Stimulated activated CD4-positive, alpha-beta T cell treated with anti-CD3 and anti-CD28 coated beads, Interleukin-15, amount 100 ng/mL, for 24 hours (primary cell): ENCODE measurements around the gene SPACA9.

Experiments
- DNase-seq: peaks from one replicate; pipeline ENCODE4 v3.0.0-alpha.2; 2020

Gene SPACA9

DNA sequence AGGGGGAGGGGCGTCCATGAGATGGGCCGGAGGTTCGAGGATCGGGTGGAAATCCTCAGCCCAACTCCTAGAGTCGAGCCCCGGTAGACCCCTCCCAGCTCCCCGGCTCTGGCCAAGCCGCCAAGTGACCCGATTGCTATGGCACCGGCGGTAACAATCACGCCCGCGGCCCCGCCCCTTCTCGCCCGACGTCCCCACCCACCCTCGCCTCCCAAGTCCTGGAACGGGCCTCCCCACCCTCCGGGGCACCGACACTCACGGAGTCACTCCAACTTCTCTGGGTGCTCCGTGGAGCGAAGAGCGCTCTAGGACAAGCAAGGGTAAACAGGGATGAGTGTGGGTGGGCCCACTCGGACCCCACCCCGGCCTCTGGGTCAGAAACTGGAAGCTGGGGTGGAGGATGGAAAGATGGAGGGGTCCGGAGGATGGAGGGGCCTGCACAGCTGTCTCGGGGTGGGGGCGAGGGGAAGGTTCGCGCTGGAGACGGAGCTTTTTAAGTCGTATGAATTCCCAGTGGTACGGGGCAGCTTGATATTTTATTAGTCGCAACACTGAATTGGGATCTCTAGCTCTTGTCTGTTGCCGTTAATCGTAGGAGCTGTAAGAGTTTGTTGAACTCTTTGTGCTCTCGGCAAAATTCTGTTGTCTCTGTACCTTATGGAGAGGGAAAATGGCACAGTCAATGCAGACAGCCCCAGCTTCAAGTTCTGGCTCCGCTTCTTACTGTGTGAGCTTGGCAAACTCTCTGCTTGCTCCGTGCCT lies at the start of gene SPACA9:
SPACA9 (plus strand) TSS at position 204 of the 762 bp plus-strand sequence. CDS start 5,050 bp downstream, outside the sequence.
- peak; percentile 63 for DNase-seq

DNA sequence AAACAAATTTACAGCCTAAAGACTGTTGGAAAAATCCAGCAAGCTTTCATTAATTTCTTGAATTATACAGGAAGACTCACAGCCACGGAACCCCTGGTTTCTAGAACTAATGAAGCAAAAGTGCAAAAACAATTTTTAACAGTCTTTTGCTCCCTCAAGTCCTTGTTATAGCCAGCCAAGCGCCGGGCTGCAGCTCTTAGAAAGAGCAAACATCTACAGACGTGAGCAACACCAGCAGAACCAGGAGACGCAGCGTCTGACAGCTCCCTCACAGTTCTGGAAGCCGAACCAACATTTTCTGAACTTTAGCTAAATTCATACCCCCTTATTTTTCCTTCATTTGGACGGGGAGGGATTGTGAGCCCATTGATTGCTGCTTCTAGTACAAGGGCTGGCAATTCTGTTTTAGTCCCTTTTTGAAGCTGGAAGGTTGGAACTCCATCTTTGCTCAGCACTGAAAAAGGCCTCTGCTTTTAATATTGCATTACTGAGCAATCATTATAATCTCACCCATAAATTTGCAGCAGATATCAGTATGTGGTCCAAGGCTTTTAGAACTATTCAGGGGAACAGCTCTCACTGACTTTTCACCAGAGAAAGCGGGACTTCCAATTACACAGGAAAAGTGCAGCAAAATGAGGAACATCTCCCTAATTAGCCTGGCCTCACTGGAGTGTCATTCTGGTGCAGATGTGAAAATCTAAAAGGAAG lies 46.4 kb upstream of the SPACA9 start:
- no peak for DNase-seq

DNA sequence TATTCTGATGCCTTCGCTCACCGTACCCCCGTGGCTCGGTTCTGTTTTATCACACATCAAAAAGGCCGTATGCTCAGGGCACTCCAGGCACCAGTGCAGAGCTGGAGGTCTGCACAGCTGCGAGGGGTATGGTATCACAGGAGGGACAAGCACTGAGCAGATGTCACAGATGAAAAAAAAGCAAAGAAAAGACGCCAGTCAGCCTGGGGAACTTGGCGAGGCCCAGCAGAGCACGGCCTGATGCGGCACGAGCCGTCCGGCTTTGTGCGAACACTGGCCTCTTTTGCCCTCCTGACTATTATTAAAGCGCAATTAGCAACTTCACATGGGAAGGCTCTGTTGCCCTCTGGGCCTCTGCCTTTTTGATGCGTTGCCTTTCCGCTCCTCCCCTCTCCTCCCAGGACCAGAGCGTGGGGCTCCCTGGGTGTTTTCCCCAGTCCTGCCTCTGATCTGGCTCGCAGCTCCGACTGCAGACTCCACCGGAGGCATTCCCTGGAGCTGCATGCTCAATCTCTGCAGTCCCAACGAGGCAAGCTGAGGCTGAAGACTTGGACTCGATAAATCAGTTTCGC lies 45.1 kb upstream of the SPACA9 start:
- no peak for DNase-seq

DNA sequence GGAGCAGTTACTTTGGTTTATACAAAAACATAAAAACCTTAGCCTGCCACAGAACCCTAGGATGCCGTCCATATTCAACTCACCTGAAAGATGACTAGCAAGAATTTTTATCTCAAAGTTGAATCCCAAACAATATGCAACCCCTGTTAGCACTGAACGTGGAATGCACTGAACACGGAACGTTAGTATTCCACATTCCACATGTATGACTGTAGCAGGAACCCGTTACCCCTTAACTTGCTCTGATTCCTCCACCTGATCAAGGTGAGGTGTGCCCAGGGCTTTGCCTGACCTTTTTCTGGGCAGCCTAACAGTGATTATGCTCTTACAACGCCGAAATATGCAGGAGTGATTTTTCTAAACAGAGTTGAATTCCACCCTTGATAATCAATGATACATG lies 44.4 kb upstream of the SPACA9 start:
- DNase-seq, result no peak

DNA sequence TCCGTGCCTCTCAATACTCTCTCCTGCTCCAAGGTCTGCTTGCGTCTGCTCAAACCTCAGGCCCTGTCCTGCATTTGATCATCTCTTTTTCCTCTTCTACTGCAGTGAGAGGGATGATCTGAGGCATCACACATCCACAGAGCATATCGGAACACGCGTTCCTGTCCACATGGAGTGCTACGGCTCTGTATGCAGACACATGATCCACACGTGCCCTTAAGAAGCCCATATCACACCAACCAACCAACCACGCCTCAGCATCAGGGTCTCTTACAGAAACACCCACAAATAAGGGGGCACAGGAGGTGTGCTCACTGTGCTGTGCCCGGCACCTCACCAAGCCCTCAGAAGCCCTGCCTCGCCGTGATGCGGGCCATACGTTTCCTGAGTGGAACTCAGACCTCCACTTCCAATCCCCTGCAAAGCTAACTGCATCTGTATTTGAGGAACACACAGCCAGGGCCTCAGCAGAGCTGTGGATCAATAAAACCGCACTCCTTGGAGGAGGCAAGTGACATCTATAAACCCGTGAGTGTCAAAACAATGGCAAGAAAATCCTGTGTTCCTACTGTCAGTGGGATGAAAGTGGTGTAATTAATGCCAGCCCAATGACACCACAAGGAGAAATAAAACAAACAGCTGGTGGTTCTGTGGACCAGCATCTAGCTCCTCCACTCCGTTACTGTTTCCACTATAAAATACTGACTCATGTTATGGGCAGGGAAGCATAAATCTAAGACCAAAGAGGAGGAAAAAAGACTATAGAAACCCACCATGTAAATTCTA lies 41.0 kb upstream of the SPACA9 start:
- no peak for DNase-seq

DNA sequence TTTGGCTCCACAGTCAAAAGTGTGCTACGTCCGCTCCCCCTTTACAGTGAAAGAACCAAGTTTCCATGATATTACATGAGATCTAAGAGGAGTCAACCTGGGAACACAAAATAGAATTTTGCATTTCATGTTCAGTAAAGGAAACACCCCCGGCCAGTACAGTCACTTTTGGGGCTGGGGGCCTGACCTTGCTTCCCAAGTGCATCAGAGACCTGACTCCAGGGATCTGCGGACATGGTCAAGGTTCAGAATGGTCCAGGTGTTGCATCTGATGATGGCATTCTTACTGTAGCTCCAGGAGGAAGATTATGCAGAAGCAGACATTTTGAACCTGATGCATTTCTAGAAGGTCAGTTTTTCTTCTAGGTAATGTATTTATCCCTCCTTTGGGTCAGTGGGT lies 40.4 kb upstream of the SPACA9 start:
- DNase-seq, result no peak

DNA sequence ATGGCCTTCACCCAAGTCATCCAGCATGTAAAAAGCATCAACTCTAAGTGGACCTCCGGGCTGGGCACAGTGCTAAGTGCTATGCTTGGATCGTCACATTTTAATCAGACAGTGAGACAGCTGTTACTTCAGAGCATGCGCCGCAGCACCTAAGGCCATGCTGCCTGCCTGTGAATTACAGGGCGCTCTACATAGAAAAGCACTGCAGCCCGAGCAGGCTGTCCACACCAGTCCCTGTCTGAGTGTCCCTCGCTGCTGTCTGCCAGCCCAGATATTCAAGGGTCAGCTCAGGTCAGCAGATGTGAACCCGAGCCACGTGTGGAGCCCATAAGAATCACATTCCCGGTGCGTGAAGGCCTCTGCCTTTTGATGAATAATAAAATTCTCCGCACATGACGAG lies 37.7 kb upstream of the SPACA9 start:
- no peak for DNase-seq

DNA sequence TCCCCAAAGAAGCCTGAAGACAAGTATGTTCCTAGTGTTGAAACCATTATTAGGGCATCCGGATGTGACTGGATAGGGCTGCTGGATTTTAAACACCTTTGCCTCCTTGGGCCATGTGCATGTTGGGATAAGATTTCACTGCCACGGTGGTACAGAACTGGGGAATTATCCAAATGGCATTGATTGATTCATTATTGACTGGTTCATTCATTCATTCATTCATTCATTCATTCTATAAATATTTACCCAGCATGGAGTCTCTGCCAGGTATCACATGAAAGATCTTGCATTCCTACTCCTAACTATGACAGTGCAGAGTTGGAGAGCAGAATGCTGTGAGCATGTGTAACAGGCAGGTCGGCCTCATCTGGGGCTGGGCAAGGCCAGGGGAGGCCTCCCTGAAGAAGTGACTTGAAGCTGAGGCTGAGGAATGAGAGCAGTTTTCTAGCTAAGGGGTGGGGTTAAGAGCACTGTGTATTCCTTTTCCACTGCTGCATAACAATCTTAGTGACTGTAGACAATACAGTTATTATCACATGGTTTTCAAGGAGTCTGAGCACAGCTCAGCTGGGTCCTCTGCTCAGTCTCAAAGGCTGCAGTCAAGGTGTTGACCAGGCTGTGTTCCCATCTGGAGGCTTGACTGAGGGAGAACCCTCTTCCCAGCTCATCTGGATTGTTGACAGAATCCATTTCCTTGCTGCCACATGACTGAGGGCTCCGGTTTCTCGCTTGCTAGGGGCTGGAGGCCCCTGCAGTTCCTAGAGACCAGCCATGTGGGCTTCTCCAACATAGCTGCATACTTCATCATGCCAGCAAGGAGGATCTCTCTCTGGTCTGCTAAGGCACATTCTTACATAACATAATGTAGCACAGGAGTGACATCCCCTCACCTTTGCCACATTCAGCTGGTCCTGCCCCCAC lies 36.3 kb upstream of the SPACA9 start:
- no peak for DNase-seq

DNA sequence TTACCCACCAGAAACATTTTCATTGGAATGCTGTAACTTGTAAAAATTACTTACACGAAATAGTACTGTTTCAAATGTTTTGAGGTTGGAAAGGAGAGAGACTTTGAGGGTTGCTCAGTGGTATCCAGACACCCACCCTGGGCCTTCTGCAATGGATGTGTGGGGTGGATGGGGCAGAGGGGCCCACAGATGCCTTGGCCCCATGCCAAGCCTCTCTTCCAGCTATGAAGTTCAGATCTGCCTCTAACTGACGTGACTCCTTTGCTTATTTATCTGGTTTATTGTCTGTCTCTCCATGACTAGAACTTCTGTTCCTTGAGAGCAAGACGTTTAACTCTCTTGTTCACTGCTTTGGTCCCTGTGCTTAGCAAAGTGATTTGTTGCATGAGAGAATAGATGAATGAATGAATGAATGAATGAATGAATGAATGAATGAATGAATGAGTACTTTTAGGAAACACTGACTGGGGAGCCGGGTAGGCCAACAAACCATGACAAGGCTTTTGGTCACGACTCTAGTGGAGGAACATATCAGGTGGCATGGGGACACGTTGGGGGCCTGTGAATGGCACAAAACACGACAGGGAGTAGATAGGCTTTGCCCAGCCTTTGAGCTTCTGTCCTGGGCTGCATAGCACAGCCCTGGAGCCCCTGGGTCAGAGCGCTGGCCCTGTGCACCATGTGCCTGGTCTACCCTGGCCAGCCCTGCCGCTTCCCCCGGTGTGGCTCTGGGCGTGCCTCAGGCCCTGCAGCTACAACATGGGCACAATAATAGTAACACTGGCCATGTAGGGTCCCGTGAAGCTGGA lies 32.4 kb upstream of the SPACA9 start:
- no peak for DNase-seq

DNA sequence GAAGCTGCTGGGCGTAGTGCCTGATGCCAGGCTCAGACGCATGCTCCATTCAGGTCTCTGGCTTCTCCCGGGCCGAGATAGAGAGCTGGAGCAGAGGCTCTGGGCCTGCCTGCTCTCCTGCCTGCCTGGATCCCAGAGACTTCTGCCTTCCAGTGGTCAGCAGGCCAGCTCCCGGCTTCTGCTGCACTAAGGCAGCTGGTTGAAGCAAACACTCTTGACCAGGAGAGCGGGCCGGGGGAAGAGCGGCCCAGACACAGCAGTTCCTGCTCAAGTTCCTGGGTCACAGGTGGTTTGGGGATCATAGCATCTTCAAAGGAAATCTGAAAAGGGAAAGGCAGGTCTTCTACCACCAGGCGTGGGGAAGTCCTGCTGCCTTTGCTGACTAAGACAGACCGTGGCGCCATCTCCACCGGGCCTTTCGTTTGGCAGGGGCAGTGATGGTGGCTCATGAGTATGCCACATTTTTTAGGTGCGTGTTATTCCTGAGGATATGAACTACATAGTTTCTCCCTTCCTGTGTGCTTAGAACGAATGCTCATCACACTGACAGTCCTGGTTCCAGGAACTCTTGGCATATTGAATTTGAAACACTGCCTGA lies 31.7 kb upstream of the SPACA9 start:
- no peak for DNase-seq

DNA sequence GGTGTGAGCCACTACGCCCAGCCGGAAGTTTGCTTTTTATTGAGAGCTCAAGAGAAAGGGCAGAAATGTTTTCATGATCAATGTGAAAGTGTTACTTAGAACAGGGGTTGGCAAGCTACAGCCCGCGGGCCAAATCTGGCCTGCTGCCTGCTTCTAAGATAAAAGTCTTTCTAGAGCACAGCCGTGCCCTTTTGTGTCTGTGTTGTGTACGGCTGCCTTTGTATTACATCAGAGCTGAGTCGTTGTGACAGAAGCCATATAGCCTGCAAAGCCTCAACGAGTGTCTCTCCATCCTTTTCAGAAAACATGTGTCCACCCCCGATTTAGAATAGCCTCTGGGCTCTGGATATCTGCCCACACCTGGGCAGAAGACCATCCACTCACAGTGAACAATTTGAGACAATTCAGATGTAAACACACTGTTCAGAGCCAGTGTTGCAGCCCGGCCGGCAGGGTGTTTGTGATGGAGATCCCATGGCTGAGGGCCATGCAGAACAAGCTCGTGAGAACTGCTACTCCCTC lies 29.5 kb upstream of the SPACA9 start:
- no peak for DNase-seq

DNA sequence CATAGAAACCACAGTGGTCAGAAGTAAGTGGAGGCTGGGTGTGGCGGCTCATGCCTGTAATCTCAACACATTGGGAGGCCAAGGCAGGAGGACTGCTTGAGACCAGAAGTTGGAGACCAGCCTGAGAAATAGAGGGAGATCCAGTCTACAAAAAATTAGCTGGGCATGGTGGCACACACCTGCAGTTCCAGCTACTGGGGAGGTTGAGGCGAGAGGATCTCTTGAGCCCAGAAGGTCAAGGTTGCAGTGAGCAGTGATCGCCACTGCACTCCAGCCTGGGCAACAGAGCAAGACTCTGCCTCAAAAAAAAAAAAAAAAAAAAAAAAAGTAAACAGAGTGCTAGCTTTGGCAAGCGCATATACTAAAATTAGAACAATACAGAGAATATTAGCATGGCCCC lies 25.2 kb upstream of the SPACA9 start:
- DNase-seq, result no peak

DNA sequence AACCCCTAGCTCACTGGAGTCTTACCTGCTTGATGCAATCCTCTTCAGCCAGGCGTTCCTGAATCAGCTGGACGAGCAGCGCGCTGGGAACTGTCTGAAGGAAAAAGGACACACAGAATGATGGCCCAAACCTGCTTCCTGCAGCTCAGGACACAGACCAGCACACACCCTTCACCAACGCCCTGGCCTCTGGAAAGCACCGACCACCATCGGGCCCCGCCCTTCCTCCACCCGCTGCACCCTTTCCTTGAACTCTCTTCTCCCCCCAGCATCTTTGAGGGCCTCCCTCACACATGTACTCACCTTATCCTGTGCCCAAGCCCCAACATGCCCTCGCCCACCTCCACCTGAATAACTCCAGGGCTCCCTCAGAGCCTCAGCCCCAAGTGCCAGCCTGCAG lies 23.9 kb upstream of the SPACA9 start:
- no peak for DNase-seq

DNA sequence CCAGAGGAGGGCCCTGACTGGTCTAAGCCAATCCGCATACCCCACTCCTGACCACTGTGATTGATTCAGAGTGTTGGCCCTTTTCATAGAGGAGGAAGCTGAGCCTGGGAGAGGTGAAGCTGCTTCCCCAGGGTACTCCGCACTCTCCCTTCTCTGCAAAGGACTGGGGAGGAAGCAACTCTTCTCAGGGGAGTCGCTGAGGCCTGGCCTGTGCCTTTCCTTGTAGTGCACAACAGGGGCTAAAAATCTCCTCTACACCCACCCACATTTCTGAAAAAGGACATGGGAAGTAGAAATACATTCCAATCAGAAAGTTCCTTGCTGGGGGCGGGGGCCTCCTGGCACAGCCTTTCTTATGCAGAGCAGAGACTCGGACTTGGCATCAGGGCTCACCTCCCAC lies 22.8 kb upstream of the SPACA9 start:
- no peak for DNase-seq

DNA sequence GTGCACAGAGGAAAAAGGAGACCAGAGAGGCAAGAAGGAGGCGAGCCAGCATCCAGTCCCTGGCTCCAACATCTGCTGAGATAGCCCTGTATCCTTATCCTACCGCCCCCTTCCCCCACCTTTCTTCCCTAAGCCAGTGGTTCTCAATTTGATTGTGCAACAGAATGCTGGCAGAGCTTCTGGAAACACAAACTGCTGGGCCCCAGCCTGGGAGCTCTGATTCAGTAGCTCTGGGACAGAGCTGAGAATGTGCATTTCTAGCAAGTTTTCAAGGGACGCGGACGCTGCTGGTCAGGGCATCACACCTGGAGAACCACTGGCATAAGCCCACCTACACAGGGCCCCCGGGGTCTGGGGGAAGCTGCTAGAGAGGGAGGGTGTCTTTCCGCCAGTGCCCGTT lies 21.7 kb upstream of the SPACA9 start:
- no peak for DNase-seq

DNA sequence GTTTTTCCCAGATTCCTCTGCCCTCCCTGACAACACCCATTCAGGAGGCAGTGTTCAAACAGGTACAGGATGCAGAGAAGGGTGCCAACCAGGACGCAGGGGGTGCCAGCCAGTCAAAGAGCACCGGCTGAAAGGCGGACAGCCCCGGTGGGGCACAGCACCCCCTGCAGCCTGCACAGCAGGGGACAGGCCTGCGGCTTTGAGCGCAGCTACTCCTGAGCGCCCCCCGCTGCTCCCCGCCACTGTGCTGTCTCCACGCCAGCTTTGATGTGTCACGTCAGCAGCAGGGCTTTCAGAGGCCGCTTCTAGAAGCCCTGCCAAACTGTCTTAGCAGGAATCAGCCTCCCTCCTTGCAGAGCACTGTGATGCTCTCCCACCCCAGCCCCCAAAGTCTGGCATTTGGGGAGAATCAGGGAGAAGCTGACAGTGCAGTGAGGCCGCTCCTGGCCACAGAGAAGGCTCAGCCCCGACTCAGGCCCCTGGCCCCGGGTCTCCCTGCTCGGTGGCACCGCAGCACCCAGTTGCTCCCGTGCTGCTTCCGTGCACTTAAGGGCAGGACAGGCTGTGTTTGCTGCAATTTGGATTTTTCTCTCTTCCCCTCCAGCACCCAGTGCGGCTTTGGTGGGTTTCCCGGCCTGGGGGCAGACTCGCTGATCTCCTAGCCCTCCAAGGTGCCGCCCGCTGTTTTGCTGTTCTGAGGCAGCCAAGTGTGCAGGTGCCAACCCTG lies 20.9 kb upstream of the SPACA9 start:
- no peak for DNase-seq

DNA sequence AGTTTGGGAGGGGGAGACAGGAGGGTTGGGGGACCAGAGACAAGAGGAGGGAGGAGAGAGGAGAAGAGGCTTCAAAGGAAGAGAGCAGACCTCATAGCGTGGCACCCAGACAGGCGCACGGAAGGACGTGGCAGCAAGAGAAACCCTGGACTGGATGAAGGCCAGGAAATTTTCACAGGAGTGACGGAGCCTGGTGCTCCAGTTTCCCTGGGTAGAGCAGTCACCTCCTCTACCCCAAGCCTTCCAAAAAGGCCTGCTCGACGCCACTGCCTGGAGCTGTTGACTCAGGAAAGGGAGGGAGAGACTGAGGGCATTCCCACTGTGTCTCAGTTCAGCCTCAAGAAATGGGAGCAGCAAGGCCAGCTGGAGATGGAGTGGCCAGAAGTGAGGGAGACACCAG lies 19.9 kb upstream of the SPACA9 start:
- no peak for DNase-seq

DNA sequence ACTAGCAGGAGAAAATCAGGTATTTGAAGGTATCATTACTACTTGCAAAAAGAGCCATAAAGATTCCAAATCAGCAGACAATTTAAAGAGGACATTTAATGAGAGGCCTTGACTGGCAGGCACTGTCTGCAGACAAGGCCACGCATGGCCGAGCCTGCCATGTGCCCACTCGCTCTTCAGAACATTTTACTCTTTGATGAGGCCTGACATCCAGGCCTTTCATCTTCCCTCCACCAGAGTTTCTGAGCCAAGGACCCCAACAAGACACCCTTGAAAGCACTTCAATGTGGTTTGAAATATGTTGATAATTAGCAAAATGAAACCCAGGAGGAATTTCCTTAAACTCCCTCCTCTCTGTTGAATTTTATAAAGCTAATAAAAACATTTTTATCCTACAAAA lies 17.0 kb upstream of the SPACA9 start:
- no peak for DNase-seq

DNA sequence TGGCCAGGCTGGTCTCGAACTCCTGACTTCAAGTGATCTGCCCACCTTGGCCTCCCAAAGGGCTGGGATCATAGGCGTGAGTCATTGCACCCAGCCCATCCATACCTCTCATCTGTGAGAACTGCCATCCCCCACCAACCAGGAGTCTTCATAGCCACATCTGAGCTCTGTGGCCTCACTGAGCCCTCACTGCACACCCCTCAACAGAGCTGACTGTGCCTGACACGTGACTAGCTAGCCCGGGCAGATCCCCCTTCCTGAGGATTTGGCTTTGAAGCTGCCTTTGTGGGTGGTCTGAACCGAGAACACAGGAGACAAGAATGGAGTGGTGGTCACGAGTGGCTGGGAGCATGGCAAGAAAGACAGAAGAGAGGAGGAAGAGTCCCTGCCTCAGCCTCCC lies 16.2 kb upstream of the SPACA9 start:
- no peak for DNase-seq

DNA sequence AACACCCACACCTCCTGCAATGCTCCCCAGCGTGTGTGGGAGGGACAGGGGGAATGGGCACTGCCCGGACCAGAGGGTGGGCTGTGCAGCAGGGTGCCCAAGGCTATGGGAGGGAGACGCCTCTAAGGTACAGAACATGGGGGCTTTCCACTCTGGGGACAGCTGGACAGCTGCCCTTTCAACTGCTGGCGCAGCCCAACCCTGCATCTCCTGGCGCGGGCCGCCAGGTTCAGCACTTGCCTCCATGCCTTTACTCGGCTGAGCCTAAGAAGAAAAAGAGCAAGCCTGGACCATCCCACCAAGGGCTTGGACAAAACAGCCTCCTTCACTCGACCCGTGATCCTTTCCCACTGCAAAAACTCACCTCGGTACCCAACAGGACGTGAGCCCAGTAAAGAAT lies 15.6 kb upstream of the SPACA9 start:
- DNase-seq, result no peak
